SK-N-SH (cell line): Measurements from ENCODE around the gene RPH3AL.

Experiments used
- CTCF ChIP-seq: fragments of 200-600 bp; sonication (generic); IDR thresholded peaks from 2 replicates; pipeline ENCODE4 v1.6.1; 2017; ENCODE audit warnings: antibody characterized with exemption, mild to moderate bottlenecking, moderate library complexity
- EP300 ChIP-seq, 2 experiments: IDR thresholded peaks; 2 replicates each; pipeline versions ENCODE4 v1.4.0 to v1.6.1; 2012; ENCODE audit warnings: borderline replicate concordance in 1 of 2, low read depth in 1 of 2, low read length in 1 of 2
- IRF3 ChIP-seq: fragments of 150-350 bp; IDR thresholded peaks from 2 replicates; pipeline ENCODE4 v1.6.1; 2016; ENCODE audit warnings: mild to moderate bottlenecking, low read depth, low read length
- JUND ChIP-seq: IDR thresholded peaks from 2 replicates; pipeline ENCODE4 v1.4.0; 2012
- MAX ChIP-seq: IDR thresholded peaks from 2 replicates; pipeline ENCODE4 v1.4.0; 2012; ENCODE audit warnings: low read depth
- MEF2A ChIP-seq: IDR thresholded peaks from 2 replicates; pipeline ENCODE4 v1.4.0; 2012; ENCODE audit warnings: low read depth, borderline replicate concordance
- MXI1 ChIP-seq: IDR thresholded peaks from 2 replicates; pipeline ENCODE4 v1.6.1; 2012; ENCODE audit warnings: mild to moderate bottlenecking, low read depth, low read length, improper control_type of control experiment
- POLR2AphosphoS5 ChIP-seq: IDR thresholded peaks from 2 replicates; pipeline ENCODE4 v1.6.1; 2012; ENCODE audit warnings: low read depth, low read length
- RAD21 ChIP-seq: IDR thresholded peaks from 2 replicates; pipeline ENCODE4 v1.6.1; 2012; ENCODE audit warnings: mild to moderate bottlenecking, low read length
- USF1 ChIP-seq: IDR thresholded peaks from 2 replicates; pipeline ENCODE4 v1.4.0; 2012; ENCODE audit warnings: low read depth, borderline replicate concordance
- ZBTB33 ChIP-seq: IDR thresholded peaks from 2 replicates; pipeline ENCODE4 v1.4.0; 2012; ENCODE audit warnings: low read depth, borderline replicate concordance

GRCh38 chr17:394718-395095 lies 42.1 kb upstream of the RPH3AL start:
- no peak for TF ChIP-seq ZBTB33
- TF ChIP-seq CTCF: no peak
- TF ChIP-seq POLR2AphosphoS5: no peak
- TF ChIP-seq IRF3: no peak
- no peak for TF ChIP-seq JUND
- no peak for TF ChIP-seq EP300 (IDR thresholded peaks at IDR 0.05; ENCODE audit: borderline replicate concordance in 1 of 2, low read depth in 1 of 2, low read length in 1 of 2)
- no peak for TF ChIP-seq MAX
- no peak for TF ChIP-seq MXI1
- no peak for TF ChIP-seq USF1
- TF ChIP-seq MEF2A: no peak
- no peak for TF ChIP-seq RAD21
